ENCODE data around the gene IL17RB. TPM values are rescaled to one million over a fixed set of nuclear protein-coding genes. Genes with fewer than 3 reads are reported as not detected.

The IL17RB gene, protein sequence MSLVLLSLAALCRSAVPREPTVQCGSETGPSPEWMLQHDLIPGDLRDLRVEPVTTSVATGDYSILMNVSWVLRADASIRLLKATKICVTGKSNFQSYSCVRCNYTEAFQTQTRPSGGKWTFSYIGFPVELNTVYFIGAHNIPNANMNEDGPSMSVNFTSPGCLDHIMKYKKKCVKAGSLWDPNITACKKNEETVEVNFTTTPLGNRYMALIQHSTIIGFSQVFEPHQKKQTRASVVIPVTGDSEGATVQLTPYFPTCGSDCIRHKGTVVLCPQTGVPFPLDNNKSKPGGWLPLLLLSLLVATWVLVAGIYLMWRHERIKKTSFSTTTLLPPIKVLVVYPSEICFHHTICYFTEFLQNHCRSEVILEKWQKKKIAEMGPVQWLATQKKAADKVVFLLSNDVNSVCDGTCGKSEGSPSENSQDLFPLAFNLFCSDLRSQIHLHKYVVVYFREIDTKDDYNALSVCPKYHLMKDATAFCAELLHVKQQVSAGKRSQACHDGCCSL
- 0.49 and 0.63 TPM in 2 replicates for total RNA-seq

DNA sequence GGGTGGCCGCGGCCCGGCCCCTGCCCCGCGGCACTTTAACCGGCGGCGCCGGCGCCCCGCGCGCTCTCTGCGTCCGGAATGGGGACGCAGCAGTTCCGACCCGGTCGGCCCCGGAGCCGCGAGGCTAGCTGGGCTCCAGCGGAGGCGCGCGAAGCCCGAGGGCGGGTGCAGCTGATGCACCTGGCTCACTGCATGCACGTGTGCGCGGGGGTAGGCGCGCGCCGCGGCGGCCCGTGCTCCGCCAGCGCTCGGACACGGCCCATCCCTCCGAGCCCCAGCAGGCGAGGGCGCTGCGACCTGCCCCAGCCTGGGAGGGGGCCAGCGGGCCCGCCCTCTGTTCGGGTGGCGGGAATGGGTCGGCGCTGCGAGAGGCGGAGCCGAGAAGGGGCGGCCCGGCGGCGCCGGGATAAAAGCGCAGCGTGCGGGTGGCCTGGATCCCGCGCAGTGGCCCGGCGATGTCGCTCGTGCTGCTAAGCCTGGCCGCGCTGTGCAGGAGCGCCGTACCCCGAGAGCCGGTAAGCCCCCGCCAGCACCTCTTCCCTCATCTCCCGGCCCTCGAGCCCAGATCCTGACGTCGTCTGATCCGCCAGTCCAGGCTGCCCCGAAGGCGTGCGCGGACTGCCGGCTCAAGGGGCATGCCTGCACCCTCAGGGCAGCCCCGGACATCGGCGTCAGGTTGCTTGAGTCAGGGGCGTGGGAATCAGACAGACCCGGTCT lies at the start of gene IL17RB, which contains the start of gene CHDH:
TSS of gene IL17RB (plus strand) at position 435 of the 717 bp plus-strand sequence. CDS start at position 456, 21 bp downstream.
TSS of gene CHDH (minus strand) at position 286 of the 717 bp plus-strand sequence. CDS start 22,411 bp downstream, outside the sequence.

DNA sequence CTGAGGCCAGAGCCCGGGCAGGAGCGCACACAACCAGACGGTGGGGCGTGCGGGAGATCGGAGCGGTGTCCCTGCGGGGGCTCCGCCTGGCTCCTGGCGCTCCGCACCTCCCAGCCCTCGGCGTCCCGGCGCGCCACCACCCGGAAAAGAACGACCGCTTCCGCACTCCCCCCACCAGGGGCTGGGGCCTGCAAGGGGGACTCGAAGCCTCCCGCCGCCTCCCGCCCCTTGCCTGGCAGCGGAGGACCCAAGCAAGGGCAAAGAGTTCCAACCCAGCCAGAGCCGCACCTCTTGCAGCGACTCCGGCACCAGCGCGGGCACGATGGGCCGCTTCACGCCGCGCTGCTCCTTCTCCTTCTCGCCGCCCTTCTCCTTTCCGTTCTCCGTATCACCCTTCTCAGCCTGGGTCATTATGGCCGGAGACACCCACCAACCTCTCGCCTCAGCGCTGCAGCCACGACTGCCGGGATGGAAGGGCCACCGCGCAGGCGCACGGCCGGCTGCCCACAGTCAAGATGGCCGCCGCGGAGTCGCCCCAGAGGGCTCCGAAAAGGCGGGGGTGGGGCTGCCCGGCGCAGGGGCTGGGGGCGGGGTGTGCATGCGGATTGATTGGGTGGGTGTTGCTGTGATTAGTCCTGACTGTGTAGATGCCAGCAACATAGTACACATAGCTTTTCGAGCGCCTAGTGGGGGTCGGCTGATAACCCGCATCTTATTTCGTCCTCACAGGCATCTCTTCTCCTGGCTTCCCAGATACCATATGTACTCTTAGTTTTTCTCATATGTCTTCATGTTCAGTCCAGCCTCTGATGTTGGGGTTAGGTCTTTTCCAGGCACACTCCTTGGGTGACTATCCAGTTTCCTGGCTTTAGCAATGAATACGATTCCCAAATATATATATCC lies 35.6 kb downstream of the IL17RB start, which contains the start of gene ACTR8:
TSS of gene ACTR8 (minus strand) at position 462 of the 903 bp plus-strand sequence. CDS start at position 411, 51 bp downstream.

DNA sequence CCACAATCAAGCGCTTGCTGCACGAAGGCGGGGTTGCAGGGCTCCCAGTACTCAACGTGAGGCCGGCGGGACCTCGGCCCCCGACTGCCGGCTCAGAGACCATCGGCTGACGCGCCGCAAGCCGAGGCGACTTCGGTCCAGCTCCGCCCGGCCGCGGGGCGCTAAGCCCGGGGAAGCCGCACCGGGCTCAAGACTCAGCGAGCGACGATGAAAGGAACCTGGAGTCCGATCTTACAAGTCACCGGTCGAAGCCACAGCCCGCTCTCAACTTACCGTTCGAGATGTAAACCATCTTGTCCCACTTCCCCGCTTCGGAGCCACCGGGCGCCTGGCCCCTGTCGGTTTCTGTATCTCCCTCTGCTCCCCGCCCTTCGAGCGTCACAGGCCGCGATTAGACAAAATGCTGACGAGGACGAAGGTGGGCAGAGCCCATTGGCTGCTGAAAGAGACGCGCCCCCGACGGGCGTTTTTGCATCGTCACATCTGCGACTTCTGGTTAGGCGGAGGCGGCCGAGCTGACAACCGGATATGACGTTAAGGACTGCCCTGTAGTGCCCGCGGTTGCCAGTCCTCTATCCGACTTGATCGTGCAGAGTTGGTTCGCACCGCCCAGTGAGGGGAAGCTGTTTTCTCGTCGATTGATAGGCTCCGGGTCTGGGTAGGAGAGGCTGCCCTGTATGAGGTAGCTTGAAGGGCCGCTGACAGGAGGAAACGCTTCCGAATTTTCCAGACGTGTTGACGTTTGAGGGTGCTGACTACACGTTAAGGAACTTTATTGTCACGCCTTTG lies 45.3 kb downstream of the IL17RB start, which contains the start of gene SELENOK:
TSS of gene SELENOK (minus strand) at position 363 of the 789 bp plus-strand sequence.

Other genes starting within 250 kb of the IL17RB start
- 1.5 and 2.0 TPM in 2 replicates for gene CHDH, start 149 bp upstream of the IL17RB start, total RNA-seq
- 21.3 and 22.8 TPM in 2 replicates for gene ACTR8, start 35.6 kb downstream of the IL17RB start, total RNA-seq
- 13.6 and 28.5 TPM in 2 replicates for gene SELENOK, start 45.3 kb downstream of the IL17RB start, total RNA-seq